ENCODE results near the gene NKX2-2. TPM values are rescaled to one million over a fixed set of nuclear protein-coding genes. Genes with fewer than 3 reads are reported as not detected.

Gene NKX2-2
- total RNA-seq, 4 donors from 2014 or later, result not detected

GRCh38 chr20:21504323-21504722, 9.5 kb downstream of the NKX2-2 start:
- WGBS, result 69% methylated on average over 7 of the region's 7 CpGs
- no peak overlapping the region for H3K27ac ChIP-seq
- TF ChIP-seq POLR2A (IDR thresholded peaks at IDR 0.05), result no peak
- no peak for TF ChIP-seq POLR2AphosphoS5 (IDR thresholded peaks at IDR 0.05)
- TF ChIP-seq, protein P1, sequence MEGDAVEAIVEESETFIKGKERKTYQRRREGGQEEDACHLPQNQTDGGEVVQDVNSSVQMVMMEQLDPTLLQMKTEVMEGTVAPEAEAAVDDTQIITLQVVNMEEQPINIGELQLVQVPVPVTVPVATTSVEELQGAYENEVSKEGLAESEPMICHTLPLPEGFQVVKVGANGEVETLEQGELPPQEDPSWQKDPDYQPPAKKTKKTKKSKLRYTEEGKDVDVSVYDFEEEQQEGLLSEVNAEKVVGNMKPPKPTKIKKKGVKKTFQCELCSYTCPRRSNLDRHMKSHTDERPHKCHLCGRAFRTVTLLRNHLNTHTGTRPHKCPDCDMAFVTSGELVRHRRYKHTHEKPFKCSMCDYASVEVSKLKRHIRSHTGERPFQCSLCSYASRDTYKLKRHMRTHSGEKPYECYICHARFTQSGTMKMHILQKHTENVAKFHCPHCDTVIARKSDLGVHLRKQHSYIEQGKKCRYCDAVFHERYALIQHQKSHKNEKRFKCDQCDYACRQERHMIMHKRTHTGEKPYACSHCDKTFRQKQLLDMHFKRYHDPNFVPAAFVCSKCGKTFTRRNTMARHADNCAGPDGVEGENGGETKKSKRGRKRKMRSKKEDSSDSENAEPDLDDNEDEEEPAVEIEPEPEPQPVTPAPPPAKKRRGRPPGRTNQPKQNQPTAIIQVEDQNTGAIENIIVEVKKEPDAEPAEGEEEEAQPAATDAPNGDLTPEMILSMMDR (IDR thresholded peaks at IDR 0.05), result no peak
- TF ChIP-seq EP300 (IDR thresholded peaks at IDR 0.05), result no peak
- H3K4me1 ChIP-seq, result peaks cover 23% of the 10 kb centered on the region
- DNase-seq (ENCODE audit: low spot score in 2 of 2), result no peak
- H3K4me3 ChIP-seq, result no peak overlapping the region
- no peaks in the 10 kb centered on the region for H3K9me3 ChIP-seq
- no peaks in the 10 kb centered on the region for H3K36me3 ChIP-seq
- peaks cover 85% of the 10 kb centered on the region for H3K27me3 ChIP-seq

- H3K4me1 ChIP-seq, result peaks cover 20% of the 10 kb centered on the region
- no peaks in the 10 kb centered on the region for H3K36me3 ChIP-seq
- WGBS, result 66% methylated on average over 4 of the region's 4 CpGs
- peaks cover 85% of the 10 kb centered on the region for H3K27me3 ChIP-seq
- no peak overlapping the region for H3K4me3 ChIP-seq
- TF ChIP-seq EP300 (IDR thresholded peaks at IDR 0.05) (no peak), POLR2A (IDR thresholded peaks at IDR 0.05) (no peak), POLR2AphosphoS5 (IDR thresholded peaks at IDR 0.05) (no peak)
- TF ChIP-seq, protein P1 (IDR thresholded peaks at IDR 0.05), result no peak
- DNase-seq (ENCODE audit: low spot score in 2 of 2), result no peak
- no peaks in the 10 kb centered on the region for H3K9me3 ChIP-seq
- no peak overlapping the region for H3K27ac ChIP-seq
Measured at GRCh38 chr20:21503345-21503744, 10.5 kb downstream of the NKX2-2 start.

- H3K4me1 ChIP-seq, result peaks cover 12% of the 10 kb centered on the region
- H3K4me3 ChIP-seq, result no peak overlapping the region
- H3K9me3 ChIP-seq, result no peaks in the 10 kb centered on the region
- DNase-seq (ENCODE audit: low spot score in 2 of 2), result no peak
- H3K36me3 ChIP-seq, result no peaks in the 10 kb centered on the region
- no peak for TF ChIP-seq POLR2AphosphoS5 (IDR thresholded peaks at IDR 0.05)
- no peak for TF ChIP-seq POLR2A (IDR thresholded peaks at IDR 0.05)
- TF ChIP-seq EP300 (IDR thresholded peaks at IDR 0.05), result no peak
- TF ChIP-seq, protein P1 (IDR thresholded peaks at IDR 0.05), result no peak
- H3K27ac ChIP-seq, result no peak overlapping the region
- WGBS, result 92% methylated on average over 10 of the region's 11 CpGs
- H3K27me3 ChIP-seq, result peaks cover 70% of the 10 kb centered on the region
Measured at GRCh38 chr20:21501184-21501583, 12.7 kb downstream of the NKX2-2 start.

GRCh38 chr20:21500599-21500998, 13.3 kb downstream of the NKX2-2 start:
- H3K27ac ChIP-seq, result no peak overlapping the region
- H3K4me1 ChIP-seq, result peaks cover 7% of the 10 kb centered on the region
- no peak for DNase-seq (ENCODE audit: low spot score in 2 of 2)
- H3K4me3 ChIP-seq, result no peak overlapping the region
- H3K27me3 ChIP-seq, result peaks cover 70% of the 10 kb centered on the region
- no peak for TF ChIP-seq POLR2A (IDR thresholded peaks at IDR 0.05)
- no peak for TF ChIP-seq EP300 (IDR thresholded peaks at IDR 0.05)
- no peak for TF ChIP-seq POLR2AphosphoS5 (IDR thresholded peaks at IDR 0.05)
- TF ChIP-seq, protein P1 (IDR thresholded peaks at IDR 0.05), result no peak
- H3K36me3 ChIP-seq, result no peaks in the 10 kb centered on the region
- no peaks in the 10 kb centered on the region for H3K9me3 ChIP-seq
- 95% methylated on average over 6 of the region's 7 CpGs for WGBS

DNA sequence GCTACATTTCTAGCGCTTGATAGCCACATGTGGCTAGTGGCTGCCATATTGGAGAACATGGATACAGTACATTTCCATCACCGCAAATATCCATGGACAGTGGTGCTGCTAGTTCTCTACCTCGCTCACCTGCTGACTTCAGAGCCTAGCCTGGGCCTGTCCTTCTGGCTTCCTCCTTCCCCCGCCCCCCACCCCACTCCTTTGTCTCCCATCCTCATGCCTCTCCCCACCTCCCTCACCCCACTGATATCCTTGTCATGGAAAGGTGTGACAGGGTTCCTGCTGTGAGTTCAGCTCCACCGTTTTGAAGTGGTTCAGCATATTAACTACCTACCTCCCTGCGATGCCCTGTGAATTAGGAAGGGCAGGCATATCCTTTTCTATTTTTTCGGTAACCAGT, 14.2 kb downstream of the NKX2-2 start:
- H3K27me3 ChIP-seq, result peaks cover 64% of the 10 kb centered on the region
- TF ChIP-seq EP300 (IDR thresholded peaks at IDR 0.05) (no peak), POLR2A (IDR thresholded peaks at IDR 0.05) (no peak), POLR2AphosphoS5 (IDR thresholded peaks at IDR 0.05) (no peak)
- TF ChIP-seq, protein P1 (IDR thresholded peaks at IDR 0.05), result no peak

More for the DNA sequence above, 14.2 kb downstream of the NKX2-2 start:
- H3K4me1 ChIP-seq, result no peaks in the 10 kb centered on the region
- DNase-seq (ENCODE audit: low spot score in 2 of 2), result no peak
- no peaks in the 10 kb centered on the region for H3K9me3 ChIP-seq
- H3K27ac ChIP-seq, result no peak overlapping the region
- no peaks in the 10 kb centered on the region for H3K36me3 ChIP-seq
- H3K4me3 ChIP-seq, result no peak overlapping the region
- WGBS, result 81% methylated on average over 7 of the region's 7 CpGs
